ENCODE results near the gene CCDC177. TPM values are rescaled to one million over a fixed set of nuclear protein-coding genes. Genes with fewer than 3 reads are reported as not detected.
A peak's percentile ranks its signal among the peaks of the same experiment; 100 is the strongest.
"Not testable (repeated sequence)": the region's sequence is repeated elsewhere in the genome, so short reads cannot be mapped to it uniquely, and the experiment has no call there.

Gene CCDC177
- total RNA-seq, 2 donors from 2014 or later, result not detected

DNA sequence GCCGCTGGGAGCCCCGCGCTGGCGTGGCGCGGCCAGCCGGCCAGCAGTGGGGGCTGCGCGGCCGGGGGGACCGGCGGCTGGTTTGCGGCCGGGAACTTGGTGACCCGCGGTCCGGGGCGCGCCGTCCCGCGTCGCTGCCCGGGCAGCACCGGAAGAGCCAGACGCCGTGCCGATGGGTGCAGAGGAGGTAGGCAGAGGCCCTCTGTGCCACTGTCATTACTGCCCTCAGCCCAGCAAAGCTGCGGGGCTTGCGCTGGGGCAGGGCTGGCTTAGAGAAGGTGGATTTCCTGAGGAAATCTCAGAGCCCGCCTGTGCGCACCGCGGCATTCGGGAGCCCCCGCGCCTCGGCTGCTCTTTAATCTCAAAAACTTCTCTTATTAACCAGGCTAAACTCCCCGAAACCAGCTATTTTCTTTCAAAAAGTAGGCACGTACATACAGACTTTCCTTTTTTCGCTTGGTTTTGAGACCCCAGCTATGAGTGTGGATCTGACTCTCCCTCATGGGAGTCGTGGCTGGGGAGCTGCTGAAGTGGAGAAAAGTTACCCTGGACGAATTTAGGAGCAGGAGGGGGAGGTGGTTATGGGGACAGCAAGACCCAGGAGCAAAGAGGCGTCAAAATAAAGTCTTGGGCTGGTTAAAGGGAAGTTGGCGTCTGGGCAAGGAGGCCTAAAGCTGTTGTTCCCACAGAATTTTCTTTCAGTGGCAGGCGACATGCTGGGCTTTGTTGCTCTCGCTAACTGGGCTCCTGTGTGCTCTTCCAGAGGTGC, 37.5 kb upstream of the CCDC177 start:
- ATAC-seq (peak; percentile 47), DNase-seq (peak in 2 of 3 donors; percentile 37 to 45)
- Mint-ChIP-seq H3K4me1 (peaks cover 59% of the 10 kb centered on the region), H3K27ac (peak overlapping the region; percentile 100), H3K4me3 (peak overlapping the region; percentile 96), H3K27me3 (no peaks in the 10 kb centered on the region), H3K36me3 (ENCODE audit: low read depth) (no peaks in the 10 kb centered on the region)
- no peaks in the 10 kb centered on the region for H3K9me3 ChIP-seq (ENCODE audit: control insufficient read depth, low read length, poor library complexity, severe bottlenecking)

DNA sequence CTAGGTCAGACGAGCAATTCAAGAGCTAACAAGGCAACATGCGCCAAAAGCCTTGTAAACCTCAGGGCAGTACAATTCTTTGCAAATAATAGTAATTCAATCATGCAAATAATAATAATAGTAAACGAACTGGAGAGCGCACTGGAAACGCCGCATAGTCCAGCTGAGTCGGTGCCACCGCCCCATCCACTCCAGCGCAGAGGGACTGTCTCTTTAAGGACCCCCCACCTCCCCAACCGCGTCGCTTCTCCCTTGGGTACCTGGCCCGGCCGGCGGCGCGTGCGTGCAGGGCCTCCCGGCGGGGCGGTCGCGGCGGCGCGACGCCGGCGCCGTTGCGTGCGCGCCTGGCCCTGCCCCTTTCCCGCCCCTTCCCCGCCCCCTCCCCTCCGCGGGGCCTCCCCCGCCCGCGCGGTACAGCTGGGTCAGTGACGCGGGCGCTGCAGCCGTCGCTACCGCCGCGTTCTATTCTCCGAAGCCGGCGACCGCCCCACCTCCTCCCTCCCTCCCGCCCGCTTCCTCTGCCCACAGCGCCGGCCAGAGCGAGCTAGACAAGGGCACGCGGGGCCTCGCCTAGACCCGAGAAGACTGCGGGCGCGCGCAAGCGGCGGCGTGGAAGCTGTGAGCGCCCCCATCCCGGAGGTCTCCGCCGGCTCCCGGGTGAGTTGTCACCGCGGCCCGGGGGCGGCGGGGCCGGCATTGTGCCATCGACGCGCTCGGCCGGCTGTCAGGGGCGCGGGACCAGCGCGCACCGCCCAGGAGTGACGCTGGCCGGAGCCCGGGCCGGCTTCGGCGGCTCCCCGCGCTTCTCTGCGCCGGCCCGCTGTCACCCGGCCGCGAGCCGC, 36.7 kb upstream of the CCDC177 start, which contains the start of gene SUSD6:
SUSD6 (plus strand) TSS at position 425 of the 842 bp plus-strand sequence. CDS start 46,997 bp downstream, outside the sequence.
- no peaks in the 10 kb centered on the region for H3K27me3 Mint-ChIP-seq
- peak within 1 kb of the TSS; percentile 96 for H3K4me3 Mint-ChIP-seq
- no peaks in the 10 kb centered on the region for H3K36me3 Mint-ChIP-seq (ENCODE audit: low read depth)
- peaks cover 53% of the 10 kb centered on the region for H3K4me1 Mint-ChIP-seq
- H3K27ac Mint-ChIP-seq, result peak within 1 kb of the TSS; percentile 100
- H3K9me3 ChIP-seq (ENCODE audit: control insufficient read depth, low read length, poor library complexity, severe bottlenecking), result no peaks in the 10 kb centered on the region
- ATAC-seq (peak; percentile 82), DNase-seq (peak; percentile 78 to 90 (median 89))

DNA sequence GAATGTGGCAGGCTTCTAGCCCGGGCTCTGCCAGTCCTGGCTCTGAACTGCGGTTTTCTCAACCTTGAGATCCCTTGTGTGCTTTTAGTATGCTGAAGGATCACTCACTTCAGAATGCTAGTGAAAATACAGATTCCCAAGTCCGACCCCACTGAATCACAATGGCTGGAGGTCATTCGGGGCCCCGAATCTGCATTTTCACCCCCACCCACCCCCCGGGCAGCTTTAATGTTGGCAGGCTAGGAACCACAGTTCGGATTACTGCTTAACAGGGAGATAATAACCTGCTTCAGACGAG, 36.2 kb upstream of the CCDC177 start:
- Mint-ChIP-seq H3K36me3 (ENCODE audit: low read depth) (no peaks in the 10 kb centered on the region), H3K4me3 (peak overlapping the region; percentile 82), H3K4me1 (peaks cover 47% of the 10 kb centered on the region), H3K27me3 (no peaks in the 10 kb centered on the region), H3K27ac (peak overlapping the region; percentile 94)
- ATAC-seq (no peak), DNase-seq (no peak)
- no peaks in the 10 kb centered on the region for H3K9me3 ChIP-seq (ENCODE audit: control insufficient read depth, low read length, poor library complexity, severe bottlenecking)

DNA sequence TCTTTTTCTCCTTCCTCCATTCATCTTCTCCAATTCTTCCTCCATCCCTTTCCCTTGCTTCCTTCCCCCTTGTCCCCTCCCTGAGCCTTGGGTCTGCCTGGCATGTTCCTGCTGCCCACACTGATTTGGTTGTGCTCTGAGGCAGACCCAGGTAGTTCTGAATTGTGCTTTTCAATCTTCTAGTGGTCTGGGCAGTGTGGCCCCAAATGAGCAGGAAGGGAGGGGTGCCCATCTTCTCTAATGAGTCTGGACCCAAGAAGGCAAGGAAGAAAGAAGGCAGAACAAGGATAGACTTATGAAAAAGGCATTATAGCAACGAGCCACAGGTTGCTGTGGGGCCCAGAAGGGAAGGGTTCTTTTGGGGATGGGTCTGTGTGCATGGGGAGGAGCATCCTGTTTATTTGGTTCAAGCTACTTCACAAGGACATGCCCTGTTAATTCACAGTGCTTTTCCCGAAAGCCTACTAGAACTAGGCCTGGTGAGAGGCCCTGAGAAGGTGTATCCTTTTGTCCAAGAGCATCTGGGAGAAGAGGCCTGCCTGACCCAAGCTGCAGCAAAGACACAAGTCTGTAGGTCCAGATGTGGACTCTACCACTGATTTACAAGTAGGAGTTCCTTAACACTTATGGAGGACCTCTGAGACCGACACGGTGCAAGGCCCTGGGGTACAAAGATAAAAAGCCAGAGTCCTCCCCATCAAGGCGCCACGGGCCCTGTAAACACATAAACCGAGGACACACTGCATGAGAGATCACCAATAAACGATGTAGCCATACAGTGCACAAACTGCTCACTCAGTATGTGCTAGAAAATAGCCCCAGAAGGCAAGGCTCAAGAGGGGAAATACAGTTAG, 35.6 kb upstream of the CCDC177 start:
- no peak for ATAC-seq
- Mint-ChIP-seq H3K4me1 (peaks cover 41% of the 10 kb centered on the region), H3K36me3 (ENCODE audit: low read depth) (no peaks in the 10 kb centered on the region), H3K27ac (peak overlapping the region; percentile 94), H3K27me3 (no peaks in the 10 kb centered on the region), H3K4me3 (peak overlapping the region; percentile 82)
- no peaks in the 10 kb centered on the region for H3K9me3 ChIP-seq (ENCODE audit: control insufficient read depth, low read length, poor library complexity, severe bottlenecking)
- DNase-seq, result no peak

- Mint-ChIP-seq H3K4me3 (no peak overlapping the region), H3K27ac (no peak overlapping the region), H3K27me3 (no peaks in the 10 kb centered on the region), H3K4me1 (peaks cover 21% of the 10 kb centered on the region), H3K36me3 (ENCODE audit: low read depth) (no peaks in the 10 kb centered on the region)
- DNase-seq (no peak), ATAC-seq (no peak)
- H3K9me3 ChIP-seq (ENCODE audit: control insufficient read depth, low read length, poor library complexity, severe bottlenecking), result no peaks in the 10 kb centered on the region
Observed at GRCh38 chr14:69606258-69607184, 31.9 kb upstream of the CCDC177 start.

GRCh38 chr14:69605738-69606137, 31.1 kb upstream of the CCDC177 start:
- H3K27me3 Mint-ChIP-seq, result no peaks in the 10 kb centered on the region
- peaks cover 19% of the 10 kb centered on the region for H3K4me1 Mint-ChIP-seq
- H3K36me3 Mint-ChIP-seq (ENCODE audit: low read depth), result no peaks in the 10 kb centered on the region
- H3K27ac Mint-ChIP-seq, result no peak overlapping the region
- no peak overlapping the region for H3K4me3 Mint-ChIP-seq
- ATAC-seq, result no peak
- no peaks in the 10 kb centered on the region for H3K9me3 ChIP-seq (ENCODE audit: control insufficient read depth, low read length, poor library complexity, severe bottlenecking)
- no peak for DNase-seq

GRCh38 chr14:69600304-69600891, 25.7 kb upstream of the CCDC177 start:
- DNase-seq (no peak), ATAC-seq (no peak)
- Mint-ChIP-seq H3K4me3 (no peak overlapping the region), H3K4me1 (peaks cover 7% of the 10 kb centered on the region), H3K27me3 (no peaks in the 10 kb centered on the region), H3K36me3 (ENCODE audit: low read depth) (no peaks in the 10 kb centered on the region), H3K27ac (no peak overlapping the region)
- no peaks in the 10 kb centered on the region for H3K9me3 ChIP-seq (ENCODE audit: control insufficient read depth, low read length, poor library complexity, severe bottlenecking)

DNA sequence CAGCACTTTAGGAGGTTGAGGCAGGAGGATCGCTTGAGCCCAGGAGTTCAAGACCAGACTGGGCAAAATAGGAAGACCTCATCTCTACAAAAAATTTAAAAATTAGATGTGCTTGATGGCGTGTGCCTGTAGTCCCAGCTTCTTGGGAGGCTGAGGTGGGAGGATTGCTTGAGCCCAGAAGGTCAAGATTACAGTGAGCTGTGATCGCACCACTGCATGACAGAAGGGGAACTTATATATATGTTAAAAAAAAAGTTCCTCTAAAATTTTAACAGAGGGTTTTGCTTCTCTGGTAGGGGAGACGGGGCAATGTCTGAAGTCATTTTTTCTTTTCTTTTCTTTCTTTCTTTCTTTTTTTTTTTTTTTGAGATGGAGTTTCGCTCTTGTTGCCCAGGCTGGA, 24.8 kb upstream of the CCDC177 start:
- not testable (repeated sequence) for ATAC-seq; H3K4me1 Mint-ChIP-seq; H3K4me3 Mint-ChIP-seq; H3K36me3 Mint-ChIP-seq (ENCODE audit: low read depth); H3K27me3 Mint-ChIP-seq; H3K9me3 ChIP-seq (ENCODE audit: control insufficient read depth, low read length, poor library complexity, severe bottlenecking); DNase-seq; H3K27ac Mint-ChIP-seq

- Mint-ChIP-seq H3K4me3 (no peak overlapping the region), H3K27ac (no peak overlapping the region), H3K4me1 (no peaks in the 10 kb centered on the region), H3K36me3 (ENCODE audit: low read depth) (no peaks in the 10 kb centered on the region), H3K27me3 (peaks cover 13% of the 10 kb centered on the region)
- H3K9me3 ChIP-seq (ENCODE audit: control insufficient read depth, low read length, poor library complexity, severe bottlenecking), result no peaks in the 10 kb centered on the region
- ATAC-seq (no peak), DNase-seq (no peak)
Observed at GRCh38 chr14:69595336-69595735, 20.7 kb upstream of the CCDC177 start.

GRCh38 chr14:69594846-69595245, 20.2 kb upstream of the CCDC177 start:
- Mint-ChIP-seq H3K27ac (no peak overlapping the region), H3K4me1 (no peaks in the 10 kb centered on the region), H3K4me3 (no peak overlapping the region), H3K36me3 (ENCODE audit: low read depth) (no peaks in the 10 kb centered on the region), H3K27me3 (peaks cover 13% of the 10 kb centered on the region)
- ATAC-seq, result no peak
- no peak for DNase-seq
- no peaks in the 10 kb centered on the region for H3K9me3 ChIP-seq (ENCODE audit: control insufficient read depth, low read length, poor library complexity, severe bottlenecking)

GRCh38 chr14:69593018-69593677, 18.5 kb upstream of the CCDC177 start:
- Mint-ChIP-seq H3K36me3 (ENCODE audit: low read depth) (no peaks in the 10 kb centered on the region), H3K4me1 (no peaks in the 10 kb centered on the region), H3K27ac (no peak overlapping the region), H3K4me3 (no peak overlapping the region), H3K27me3 (peaks cover 13% of the 10 kb centered on the region)
- H3K9me3 ChIP-seq (ENCODE audit: control insufficient read depth, low read length, poor library complexity, severe bottlenecking), result no peaks in the 10 kb centered on the region
- no peak for ATAC-seq
- no peak for DNase-seq

Measured in T-helper 17 cell (primary cell).